ENCODE measurements around the gene IGHMBP2.

IGHMBP2 gene

DNA sequence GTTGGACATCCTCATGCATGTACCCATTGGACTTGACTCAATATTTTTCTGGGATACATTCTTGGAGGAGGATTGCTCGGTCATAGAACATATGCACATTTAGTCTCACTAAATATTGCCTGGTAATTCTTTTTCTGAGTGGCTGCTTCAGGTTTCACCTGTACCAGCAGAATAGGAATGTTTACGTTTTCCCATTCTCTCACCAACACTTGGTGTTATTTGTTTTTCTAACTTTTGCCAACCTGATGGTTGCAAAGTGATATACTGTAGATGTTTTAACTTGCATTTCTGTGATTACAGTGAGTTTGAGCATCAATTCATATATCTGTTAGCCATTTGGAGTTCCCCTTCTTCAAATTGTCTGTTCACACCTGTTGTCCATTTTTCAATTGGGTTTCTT lies 78.4 kb downstream of the IGHMBP2 start:
- DNase-seq (ENCODE audit: low spot score), result no peak

DNA sequence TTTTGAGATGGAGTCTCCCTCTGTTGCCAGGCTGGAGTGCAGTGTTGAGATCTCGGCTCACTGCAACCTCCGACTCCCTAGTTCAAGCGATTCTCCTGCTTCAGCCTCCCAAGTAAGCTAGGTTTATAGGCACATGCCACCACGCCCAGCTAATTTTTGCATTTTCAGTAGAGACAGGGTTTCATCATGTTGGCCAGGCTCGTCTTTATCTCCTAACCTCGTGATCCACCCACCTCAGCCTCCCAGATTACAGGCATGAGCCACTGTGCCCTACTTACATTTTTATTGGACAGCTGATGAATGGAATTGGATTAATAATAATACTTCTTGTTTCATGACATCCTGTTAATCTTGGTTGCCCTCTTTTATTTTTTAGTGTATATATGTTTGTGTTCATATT lies 80.1 kb downstream of the IGHMBP2 start:
- DNase-seq (ENCODE audit: low spot score), result no peak

DNA sequence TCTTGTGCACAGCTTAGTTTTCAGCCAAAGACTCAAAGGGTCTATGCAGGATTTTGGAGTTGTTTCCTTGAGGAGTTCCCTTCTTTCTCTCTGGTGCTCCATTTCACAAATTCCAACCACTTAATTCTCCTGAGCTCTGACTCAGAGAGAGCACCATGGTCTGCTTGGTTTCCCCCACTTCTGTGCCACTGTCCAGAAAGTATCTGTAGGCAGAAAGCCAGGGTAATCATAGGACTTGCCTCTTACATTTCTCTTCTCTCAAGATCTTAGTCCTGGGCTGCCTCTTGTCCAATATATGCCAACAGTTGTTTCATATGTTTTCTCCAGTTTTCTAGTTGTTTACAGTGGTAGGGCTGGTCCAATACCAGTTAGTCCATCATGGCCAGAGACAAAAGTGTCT lies 83.5 kb downstream of the IGHMBP2 start:
- DNase-seq (ENCODE audit: low spot score), result no peak

DNA sequence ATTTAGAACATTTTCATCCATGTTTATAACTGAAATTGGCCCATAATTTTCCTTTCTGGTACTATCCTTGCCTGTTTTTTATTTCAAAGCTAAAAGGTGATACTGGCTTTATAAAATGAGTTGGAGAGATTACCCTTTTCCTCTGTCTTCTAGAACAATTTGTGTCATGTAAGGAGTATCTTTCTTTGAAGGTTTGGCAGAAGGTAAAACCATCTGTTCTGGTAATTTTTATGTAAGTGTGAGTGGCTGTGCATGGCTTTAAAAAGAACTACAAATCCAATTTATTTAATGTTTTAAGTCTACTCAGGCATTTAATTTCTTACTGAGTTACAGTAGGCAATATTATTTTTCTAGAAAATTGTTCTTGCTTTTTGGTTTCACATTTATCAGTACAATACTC lies 84.8 kb downstream of the IGHMBP2 start:
- no peak for DNase-seq (ENCODE audit: low spot score)

Measured in CD4-positive, alpha-beta T cell treated with Interleukin-2 at 100 ng/mL for 4 hours (primary cell).